AG04449 (cell line): ENCODE results near the gene CBX1.

Source experiments
- CTCF ChIA-PET: fragments of 350-600 bp; formaldehyde crosslinking; extraction: SDS; loops from one replicate; lab custom pipeline; 2021; ENCODE audit warnings: antibody characterized with exemption; lab: Yijun Ruan, JAX
- POLR2A ChIA-PET: fragments of 400-600, 350-600 bp; formaldehyde crosslinking; extraction: SDS; loops from one replicate; lab custom pipeline; 2020; ENCODE audit warnings: antibody characterized with exemption, inconsistent platforms; lab: Yijun Ruan, JAX
- DNase-seq: peaks from one replicate; pipeline ENCODE4 v3.0.0-alpha.2; 2010; ENCODE audit warnings: low read depth, low spot score
- H3K4me3 ChIP-seq: 2 replicates; pipeline ENCODE4 v1.5.1; 2011; ENCODE audit warnings: low read depth, mild to moderate bottlenecking, control low read depth, low read length
- TF ChIP-seq, protein P1 (sequence below): IDR thresholded peaks from one replicate; pipeline ENCODE4 v1.5.1; 2011; ENCODE audit warnings: mild to moderate bottlenecking, moderate library complexity, low read length, control low read depth, inconsistent platforms; ENCODE audit not compliant: insufficient read depth; ENCODE audit errors: missing control alignments

CBX1 gene

DNA sequence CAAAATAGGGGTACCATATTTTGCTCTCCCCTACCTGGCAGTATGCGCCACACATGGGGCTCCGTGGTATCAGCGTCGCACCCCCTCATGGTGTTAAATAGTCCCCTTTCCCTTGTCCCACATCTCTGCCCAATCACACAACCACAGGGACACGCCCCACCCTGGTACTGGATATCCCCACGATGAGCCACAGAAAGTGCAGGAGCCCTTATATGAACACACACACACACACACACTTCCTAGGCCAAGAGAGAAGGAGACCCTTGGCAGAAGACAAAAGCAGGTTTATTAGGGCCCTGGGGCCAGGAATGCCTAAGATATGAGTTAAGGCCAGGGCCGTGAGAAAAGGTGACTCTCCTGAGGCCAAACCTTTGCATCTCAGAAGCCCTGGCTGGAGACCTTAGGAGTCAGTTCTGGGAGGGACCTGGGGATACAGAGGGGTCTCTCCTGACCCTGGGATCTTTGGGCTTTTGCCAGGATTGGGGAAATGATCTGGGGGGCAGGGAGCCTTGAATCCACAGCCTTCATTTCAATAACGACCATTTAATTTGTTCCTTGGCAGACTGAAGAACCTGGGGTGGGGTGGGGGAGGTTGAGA, 75.3 kb downstream of the CBX1 start:
- TF ChIP-seq, protein P1, sequence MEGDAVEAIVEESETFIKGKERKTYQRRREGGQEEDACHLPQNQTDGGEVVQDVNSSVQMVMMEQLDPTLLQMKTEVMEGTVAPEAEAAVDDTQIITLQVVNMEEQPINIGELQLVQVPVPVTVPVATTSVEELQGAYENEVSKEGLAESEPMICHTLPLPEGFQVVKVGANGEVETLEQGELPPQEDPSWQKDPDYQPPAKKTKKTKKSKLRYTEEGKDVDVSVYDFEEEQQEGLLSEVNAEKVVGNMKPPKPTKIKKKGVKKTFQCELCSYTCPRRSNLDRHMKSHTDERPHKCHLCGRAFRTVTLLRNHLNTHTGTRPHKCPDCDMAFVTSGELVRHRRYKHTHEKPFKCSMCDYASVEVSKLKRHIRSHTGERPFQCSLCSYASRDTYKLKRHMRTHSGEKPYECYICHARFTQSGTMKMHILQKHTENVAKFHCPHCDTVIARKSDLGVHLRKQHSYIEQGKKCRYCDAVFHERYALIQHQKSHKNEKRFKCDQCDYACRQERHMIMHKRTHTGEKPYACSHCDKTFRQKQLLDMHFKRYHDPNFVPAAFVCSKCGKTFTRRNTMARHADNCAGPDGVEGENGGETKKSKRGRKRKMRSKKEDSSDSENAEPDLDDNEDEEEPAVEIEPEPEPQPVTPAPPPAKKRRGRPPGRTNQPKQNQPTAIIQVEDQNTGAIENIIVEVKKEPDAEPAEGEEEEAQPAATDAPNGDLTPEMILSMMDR = no peak
- CTCF ChIA-PET = interaction anchor here (0.6 to 7.9 kb wide), 39 partner anchors 8 to 593 kb away, joined by 3 to 305 read pairs (median 5); partner anchors contain the start of genes CBX1, CDK5RAP3, COPZ2 and NFE2L1
- peak overlapping the region; percentile 71 for H3K4me3 ChIP-seq
- DNase-seq = no peak
- POLR2A ChIA-PET = interaction anchor here (0.6 to 3.1 kb wide), 15 partner anchors 10 to 549 kb away, joined by 3 to 36 read pairs (median 5); partner anchors contain the start of genes CBX1, NFE2L1 and SNX11

GRCh38 chr17:48025040-48025903, 76.0 kb downstream of the CBX1 start:
- POLR2A ChIA-PET = interaction anchor here (0.7 to 3.1 kb wide), 12 partner anchors 11 to 550 kb away, joined by 3 to 36 read pairs (median 6); partner anchors contain the start of genes CBX1, NFE2L1 and SNX11
- TF ChIP-seq, protein P1 = peak; percentile 82
- H3K4me3 ChIP-seq = peak overlapping the region; percentile 71
- CTCF ChIA-PET = interaction anchor here (0.6 to 7.9 kb wide), 31 partner anchors 11 to 593 kb away, joined by 3 to 305 read pairs (median 6); partner anchors contain the start of genes CBX1, CDK5RAP3, COPZ2 and NFE2L1
- peak; percentile 79 for DNase-seq

DNA sequence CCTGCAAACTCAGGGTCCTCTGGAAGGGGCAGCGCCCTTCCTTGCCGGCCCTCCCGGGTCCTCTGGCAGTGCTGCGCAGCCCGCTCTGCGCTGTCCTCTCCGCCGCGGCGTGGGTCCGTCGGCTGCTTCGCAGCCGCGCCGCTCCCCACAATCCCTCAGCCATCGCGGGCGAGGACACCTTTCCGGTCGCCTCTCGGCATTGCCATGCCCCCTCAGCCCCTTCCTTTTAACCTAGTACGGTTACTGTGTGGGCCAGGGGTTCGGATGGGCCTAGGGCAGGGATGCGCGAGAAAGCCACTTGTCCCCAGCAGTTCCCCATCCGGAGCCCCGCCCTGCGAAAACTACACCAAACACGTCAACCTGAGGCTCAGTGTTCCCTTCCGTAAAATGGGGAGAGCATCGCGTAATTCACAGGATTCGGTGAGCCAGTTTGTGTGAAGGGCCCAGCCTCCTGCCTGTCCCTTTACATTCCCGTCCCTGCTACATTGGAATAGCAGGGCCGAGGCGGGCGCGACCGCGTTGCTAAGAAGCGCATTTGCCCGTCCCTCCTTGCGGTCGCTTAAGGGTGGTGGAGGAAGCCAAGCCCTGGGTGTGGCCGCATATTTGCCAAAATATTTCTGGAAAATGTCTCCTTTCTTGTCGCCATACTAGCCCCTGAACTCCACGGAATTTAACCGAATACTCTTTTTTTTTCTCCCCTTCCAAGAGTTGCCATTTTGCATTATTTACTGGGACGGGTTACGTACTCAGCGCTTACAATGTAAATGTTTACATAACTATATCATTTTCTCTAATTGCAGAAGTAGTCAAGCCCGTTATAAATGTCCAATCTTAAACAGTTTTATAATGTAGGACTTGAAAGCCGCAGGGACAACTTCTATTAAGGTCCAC, 76.9 kb downstream of the CBX1 start:
- no peak for DNase-seq
- peak overlapping the region; percentile 41 for H3K4me3 ChIP-seq
- TF ChIP-seq, protein P1 = no peak
- ChIA-PET POLR2A (interaction anchor here (0.8 to 2.9 kb wide), 7 partner anchors 24 to 99 kb away, joined by 3 to 36 read pairs (median 5); partner anchors contain the start of genes NFE2L1 and SNX11), CTCF (interaction anchor here (0.7 to 7.9 kb wide), 26 partner anchors 11 to 589 kb away, joined by 3 to 305 read pairs (median 6); partner anchors contain the start of genes CBX1, COPZ2, NFE2L1 and SNX11)

DNA sequence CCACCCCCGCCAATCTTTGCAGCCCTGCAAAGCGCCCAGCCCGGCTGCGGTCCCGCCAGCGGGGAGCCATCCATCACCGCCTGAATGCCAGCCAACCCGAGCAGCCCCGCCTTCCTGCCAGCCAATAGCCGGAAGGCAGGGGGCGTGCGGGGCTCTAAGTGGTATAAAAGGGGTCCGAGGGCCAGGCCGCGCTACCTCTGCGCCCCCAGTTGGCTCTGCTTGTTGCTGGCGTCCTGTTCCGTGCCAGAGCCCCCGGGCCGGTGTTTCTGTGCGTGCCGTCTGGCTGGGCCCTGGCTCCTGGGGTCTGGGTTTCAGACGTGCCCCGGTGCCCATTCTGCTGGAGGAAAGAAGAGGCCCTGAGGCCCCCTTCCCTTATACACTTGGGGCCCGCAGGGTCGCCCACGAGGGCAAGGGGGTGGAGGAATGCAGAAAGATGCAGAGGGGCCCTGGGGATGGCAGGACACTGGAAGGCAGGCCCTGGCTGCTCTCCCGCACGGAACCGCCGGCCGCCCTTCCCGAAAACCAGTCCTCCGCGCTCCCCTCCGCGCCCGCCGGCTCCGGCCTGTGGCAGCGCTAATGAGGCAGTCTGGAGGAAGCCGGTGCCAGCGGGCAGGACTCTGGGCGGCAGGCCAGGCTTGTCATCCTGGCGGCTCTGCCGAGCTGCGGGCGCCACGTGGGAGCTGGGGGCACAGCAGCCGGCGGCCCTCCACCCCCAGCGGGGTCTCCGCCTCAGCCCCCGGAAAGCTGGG, 77.7 kb downstream of the CBX1 start:
- TF ChIP-seq, protein P1 = peak; percentile 56
- ChIA-PET CTCF (interaction anchor here (0.7 to 3.2 kb wide), 4 partner anchors 11 to 84 kb away, joined by 3 to 24 read pairs (median 3); partner anchors contain the start of gene SNX11), POLR2A (no interaction called here)
- DNase-seq = no peak
- peak overlapping the region; percentile 41 for H3K4me3 ChIP-seq

DNA sequence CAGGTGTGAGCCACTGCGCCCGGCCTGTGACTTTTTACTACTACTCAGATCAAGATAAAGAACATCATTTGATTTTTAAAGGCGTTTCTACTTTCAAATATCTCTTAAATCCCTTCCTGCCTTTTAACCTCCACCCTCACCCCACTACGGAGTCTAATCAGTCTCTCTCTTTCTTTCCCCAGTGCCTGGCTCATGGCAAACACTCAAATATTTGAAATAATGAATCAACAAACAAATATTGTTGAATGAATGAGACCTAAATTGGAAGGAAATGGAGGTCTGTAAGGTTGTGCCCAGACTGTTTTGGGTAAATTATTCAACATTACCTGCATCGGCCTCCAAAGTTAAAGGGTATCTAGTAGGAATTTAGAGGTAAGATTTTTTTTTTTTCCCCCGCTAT, 78.4 kb downstream of the CBX1 start:
- CTCF ChIA-PET = interaction anchor here (0.7 to 13.9 kb wide), 5 partner anchors 11 to 178 kb away, joined by 3 to 600 read pairs (median 114); partner anchors contain the start of genes CDK5RAP3, PNPO, PRR15L and SCRN2
- POLR2A ChIA-PET = no interaction called here
- TF ChIP-seq, protein P1 = no peak
- no peak overlapping the region for H3K4me3 ChIP-seq
- no peak for DNase-seq
